Stimulated activated CD8-positive, alpha-beta memory T cell treated with anti-CD3 and anti-CD28 coated beads, Interleukin-12 subunit alpha, Interleukin-12 subunit beta, amount 100 ng/mL, for 1 hour (primary cell): ENCODE measurements around the gene ANKRD31.

ENCODE experiments used
- DNase-seq: peaks from one replicate; pipeline ENCODE4 v3.0.0-alpha.2; 2020; ENCODE audit warnings: low read depth

ANKRD31 gene

GRCh38 chr5:75037106-75037505, 199.6 kb downstream of the ANKRD31 start:
- DNase-seq: no peak

GRCh38 chr5:75034137-75034739, 202.4 kb downstream of the ANKRD31 start:
- no peak for DNase-seq

GRCh38 chr5:75031366-75031765, 205.3 kb downstream of the ANKRD31 start:
- DNase-seq: no peak

GRCh38 chr5:75028090-75028489, 208.6 kb downstream of the ANKRD31 start:
- no peak for DNase-seq

- peak; percentile 20 for DNase-seq
These were observed 213.1 kb downstream of the ANKRD31 start for GRCh38 chr5:75023368-75024159.

- DNase-seq: no peak
These were observed 214.9 kb downstream of the ANKRD31 start for GRCh38 chr5:75021800-75022199.

- DNase-seq: no peak
These were observed 215.5 kb downstream of the ANKRD31 start for GRCh38 chr5:75021219-75021618.

GRCh38 chr5:75020016-75020656, 216.5 kb downstream of the ANKRD31 start:
- DNase-seq: no peak

- DNase-seq: no peak
These were observed 217.7 kb downstream of the ANKRD31 start for GRCh38 chr5:75018805-75019587.
